Measurements from ENCODE around the gene KDM4B. TPM values are rescaled to one million over a fixed set of nuclear protein-coding genes. Genes with fewer than 3 reads are reported as not detected.

KDM4B gene
- polyA plus RNA-seq, 4 donors = 18.5 to 31.9 (median 28.6) TPM

DNA sequence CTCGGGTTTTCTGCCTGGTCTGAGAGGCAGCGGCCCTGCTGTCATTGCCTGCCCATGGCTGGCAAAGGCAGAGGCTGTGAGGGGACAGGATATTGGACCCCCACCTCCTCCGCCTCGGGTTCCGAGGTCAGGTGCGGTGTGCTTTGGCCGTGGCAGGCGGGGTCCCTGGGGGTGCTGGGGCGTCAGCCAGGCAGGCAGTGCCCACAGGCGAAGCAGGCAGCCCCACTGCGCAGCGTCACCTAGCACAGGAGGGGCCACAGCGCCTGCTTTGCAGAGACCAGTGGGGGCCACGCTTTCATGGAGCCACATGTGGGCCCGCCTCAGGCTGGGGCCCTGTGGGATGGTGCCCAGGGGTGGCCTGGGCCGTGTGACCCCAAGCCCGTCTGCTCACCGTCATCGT lies 96.0 kb downstream of the KDM4B start:
- DNase-seq (ENCODE audit: low read depth in 4 of 4, low spot score in 2 of 4) = no peak

DNA sequence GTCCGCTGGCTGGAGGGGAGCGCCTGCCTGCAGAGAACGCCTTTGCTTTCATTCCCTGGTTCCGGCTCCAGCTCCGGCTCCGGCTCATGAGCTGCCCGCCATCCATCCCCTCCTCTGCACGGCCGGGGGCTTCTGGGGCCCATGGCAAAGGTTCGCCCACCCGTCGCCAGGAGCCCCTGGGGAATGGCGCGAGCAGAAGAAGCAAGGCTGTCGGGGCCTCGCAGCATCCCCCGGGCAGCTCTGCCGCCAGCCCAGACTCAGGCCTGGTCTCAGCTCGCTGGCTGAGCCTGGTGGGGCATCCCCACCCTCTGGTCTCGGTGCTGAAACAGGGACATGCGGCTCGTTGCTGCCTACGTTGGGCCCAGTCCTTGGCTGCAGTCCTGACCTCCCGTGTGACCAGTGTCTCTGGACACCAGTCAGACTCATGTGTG lies 96.8 kb downstream of the KDM4B start:
- no peak for DNase-seq (ENCODE audit: low read depth in 4 of 4, low spot score in 2 of 4)

DNA sequence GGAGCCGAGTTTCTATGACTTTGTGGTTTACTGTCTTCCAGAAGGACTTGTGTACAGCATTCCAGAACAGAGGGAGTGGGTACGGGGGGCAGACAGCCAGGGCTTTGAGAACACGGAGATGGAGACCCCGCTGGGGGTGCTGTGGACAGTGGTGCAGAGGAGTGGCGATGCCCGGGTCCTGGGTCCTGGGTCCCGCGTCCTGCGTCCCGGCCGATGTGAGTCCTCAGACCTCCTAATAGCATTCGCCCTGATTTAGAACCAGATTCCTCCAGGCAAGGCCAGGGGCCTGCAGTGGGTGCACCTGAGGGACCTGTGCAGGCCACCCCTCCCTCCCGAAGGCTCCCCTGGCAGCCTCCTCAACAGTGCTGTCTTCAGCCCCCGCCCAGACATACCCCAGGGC lies 97.9 kb downstream of the KDM4B start:
- no peak for DNase-seq (ENCODE audit: low read depth in 4 of 4, low spot score in 2 of 4)

DNA sequence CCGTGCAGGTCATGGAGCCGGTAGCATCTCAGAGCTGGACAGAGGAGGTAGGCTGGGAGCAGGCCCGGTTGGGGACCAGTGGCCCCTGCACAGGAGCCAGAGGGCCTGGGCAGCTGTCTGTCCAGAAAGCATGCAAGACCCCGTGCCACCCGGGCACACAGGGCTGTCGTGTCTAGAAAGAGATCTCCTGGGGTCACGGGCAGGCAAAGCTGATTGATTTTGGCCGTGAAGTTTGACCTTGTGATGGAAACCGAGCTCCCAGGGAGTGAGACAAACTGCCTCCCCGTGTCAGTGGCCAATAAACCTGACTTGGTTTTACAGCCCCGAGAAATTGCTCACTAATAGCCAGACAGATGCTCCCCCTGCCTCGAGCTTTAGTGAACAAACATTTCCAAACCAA lies 98.8 kb downstream of the KDM4B start:
- no peak for DNase-seq (ENCODE audit: low read depth in 4 of 4, low spot score in 2 of 4)

DNA sequence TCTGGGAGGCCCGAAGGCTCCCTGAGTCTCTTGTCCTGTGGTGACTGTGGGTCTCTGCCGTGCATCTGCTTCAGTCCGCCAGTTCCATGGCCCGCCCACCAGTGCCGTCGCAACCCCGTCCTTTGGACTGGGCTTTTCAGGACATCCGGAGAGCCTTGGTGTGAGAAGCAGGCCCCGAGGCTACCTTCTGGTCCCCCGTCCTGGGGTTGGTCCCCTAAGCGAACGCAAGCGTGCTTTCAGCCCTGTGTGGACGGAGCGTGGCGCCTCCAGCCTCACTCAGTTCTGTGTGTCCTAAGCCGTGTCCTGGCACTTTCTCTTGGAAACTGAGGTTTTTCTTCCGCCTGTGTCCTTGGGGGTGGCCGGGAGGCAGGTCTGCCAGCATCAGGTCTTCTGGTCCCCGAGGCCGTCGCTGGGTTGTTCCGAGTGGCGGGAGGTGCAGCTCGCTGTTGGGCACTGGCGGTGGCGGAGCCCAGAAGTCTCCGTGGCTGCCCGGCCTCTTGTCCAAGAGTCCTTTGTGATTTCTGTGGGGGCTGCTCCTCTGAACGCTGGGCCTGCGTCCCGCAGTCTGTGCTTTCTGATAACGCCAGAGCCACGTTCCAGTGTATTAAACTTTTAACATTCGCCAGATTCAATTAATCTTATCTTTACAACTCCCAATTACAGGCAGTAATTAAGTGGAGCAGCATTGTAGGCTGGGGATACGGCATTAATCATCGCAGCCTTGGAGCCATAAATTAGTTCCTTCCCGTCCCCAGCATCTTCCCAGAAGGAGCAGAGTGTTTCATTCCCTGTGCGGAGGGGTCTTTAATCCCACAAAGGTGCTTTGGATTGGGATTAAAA lies 99.5 kb downstream of the KDM4B start:
- peak in 1 of 4 donors; percentile 55 for DNase-seq (ENCODE audit: low read depth in 4 of 4, low spot score in 2 of 4)

DNA sequence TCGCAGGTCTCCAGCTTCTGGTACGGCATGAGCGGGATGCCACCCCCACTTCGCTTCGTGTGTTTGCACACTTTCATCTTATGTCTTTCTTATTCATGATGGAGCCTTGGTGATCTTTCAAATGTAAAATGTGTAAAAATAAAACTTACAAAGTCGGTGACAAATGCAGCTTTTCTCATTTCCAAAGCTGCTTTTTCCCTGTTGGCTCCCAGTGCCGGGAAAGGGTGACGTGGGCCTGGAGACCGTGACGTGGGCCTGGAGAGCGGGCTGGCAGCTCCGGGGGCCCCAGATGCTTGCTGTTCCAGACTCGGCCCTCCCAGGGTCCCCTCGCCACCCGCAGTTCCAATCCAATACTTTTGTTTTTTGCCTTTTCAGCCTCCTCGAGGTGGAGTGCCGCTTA lies 101.4 kb downstream of the KDM4B start:
- no peak for DNase-seq (ENCODE audit: low read depth in 4 of 4, low spot score in 2 of 4)

DNA sequence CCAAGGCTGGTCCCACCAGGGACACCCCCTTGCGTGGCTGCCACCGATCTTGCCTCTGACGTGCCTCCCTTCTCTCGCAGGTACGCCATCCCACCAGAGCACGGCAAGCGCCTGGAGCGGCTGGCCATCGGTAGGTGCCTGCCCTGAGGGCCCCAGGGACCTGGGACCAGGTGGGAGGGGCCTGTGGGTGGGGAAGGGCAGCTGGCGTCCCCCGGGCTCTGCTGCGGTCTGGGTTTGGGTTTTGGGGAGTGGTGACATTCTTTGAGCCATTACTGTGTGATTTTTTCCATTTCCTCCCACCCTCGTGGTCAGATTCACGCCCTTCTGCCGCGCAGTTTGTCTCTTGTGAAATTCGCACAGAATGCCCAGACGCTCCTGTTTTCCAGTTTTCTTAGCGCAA lies 102.0 kb downstream of the KDM4B start:
- DNase-seq (ENCODE audit: low read depth in 4 of 4, low spot score in 2 of 4) = no peak

DNA sequence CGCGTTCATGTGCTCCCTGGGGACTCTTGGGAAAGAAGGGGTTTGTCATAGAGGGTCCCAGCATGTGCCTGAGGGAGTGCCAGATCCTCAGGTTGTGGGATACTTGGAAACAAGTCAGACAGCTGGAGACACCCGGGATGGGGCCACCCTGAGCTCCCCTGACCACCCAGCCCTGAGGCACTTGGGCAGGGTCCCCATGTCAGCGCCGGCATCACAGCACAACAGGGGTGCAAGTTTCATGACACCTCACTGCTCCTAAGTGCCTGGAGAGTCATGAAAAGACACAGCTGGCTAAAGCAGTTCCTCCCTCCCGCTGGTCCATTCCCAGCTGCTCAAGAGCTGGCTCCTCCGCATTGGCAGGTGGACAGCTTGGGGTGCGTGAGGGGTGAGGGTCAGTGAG lies 102.7 kb downstream of the KDM4B start:
- DNase-seq (ENCODE audit: low read depth in 4 of 4, low spot score in 2 of 4) = no peak

DNA sequence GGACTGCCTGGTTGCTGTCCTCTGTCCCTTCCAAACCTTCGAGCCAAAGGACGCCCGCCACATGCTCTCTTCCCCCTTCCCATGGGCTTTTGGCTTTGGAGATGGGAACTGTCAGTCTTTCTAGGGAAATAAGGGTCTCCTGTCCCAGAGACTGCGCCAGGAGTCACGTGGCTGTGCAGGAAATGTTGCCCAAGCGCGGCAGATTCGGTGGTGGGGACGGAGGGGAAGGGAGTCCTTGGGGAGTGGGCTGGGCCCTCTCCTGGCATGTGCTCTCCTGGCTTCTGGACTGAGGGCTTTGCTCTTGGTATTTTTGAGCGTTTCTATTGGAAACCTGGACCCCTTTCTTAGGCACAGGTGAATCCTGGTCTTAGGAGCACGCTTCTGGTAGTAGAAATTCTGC lies 103.2 kb downstream of the KDM4B start:
- no peak for DNase-seq (ENCODE audit: low read depth in 4 of 4, low spot score in 2 of 4)

DNA sequence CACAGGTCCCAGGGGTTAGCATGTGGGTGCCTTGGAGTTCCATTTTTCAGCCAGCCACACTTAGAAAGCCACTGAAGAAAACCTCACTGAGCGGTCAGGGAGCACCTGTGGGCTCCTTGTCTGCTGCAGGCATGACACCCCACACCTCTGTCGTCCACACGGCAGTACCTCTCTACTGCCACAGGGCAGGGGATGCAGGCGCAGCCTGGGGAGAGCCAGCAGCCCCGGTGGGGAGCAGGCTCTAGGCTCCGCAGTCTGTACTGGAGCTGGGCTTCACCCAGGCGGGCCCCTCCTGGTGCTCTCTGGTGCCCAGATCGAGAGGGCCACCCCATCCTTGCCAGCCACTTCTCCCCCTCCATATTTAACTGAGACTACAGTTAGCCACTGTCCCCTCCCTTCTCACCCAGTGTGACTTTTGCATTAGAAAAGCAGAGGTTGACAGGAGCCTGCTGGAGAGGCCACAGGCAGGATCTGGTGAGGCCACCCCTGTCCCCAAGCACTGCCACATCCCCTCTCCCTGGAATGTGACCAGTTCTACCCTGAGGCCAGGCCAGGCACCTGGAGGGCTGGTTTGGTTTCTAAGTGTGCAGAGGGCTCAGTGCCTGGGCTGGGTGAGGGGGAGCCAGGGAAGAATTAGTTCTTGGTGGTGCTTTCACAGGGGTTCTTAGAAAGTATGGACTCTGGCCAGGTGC lies 104.4 kb downstream of the KDM4B start:
- DNase-seq (ENCODE audit: low read depth in 4 of 4, low spot score in 2 of 4) = no peak

DNA sequence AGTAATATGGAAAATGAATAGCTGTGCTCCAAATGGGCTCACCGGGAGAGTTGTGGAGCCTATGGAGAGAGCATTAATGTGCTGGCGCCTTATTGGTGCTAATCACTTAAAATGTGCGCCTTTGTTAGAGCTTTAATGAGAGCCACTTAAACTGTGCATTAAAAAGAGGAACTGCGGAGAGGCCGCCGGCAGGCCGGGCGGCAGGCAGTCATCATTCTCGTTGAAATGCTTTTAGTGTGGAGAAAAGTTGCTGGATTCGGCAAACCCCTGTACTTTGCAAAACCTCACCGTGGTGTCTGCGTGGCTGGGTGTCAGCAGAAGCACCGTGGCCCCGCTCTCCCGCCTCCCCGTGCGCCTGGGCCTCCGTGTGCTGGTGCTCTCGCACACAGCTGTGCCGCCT lies 105.5 kb downstream of the KDM4B start:
- no peak for DNase-seq (ENCODE audit: low read depth in 4 of 4, low spot score in 2 of 4)

DNA sequence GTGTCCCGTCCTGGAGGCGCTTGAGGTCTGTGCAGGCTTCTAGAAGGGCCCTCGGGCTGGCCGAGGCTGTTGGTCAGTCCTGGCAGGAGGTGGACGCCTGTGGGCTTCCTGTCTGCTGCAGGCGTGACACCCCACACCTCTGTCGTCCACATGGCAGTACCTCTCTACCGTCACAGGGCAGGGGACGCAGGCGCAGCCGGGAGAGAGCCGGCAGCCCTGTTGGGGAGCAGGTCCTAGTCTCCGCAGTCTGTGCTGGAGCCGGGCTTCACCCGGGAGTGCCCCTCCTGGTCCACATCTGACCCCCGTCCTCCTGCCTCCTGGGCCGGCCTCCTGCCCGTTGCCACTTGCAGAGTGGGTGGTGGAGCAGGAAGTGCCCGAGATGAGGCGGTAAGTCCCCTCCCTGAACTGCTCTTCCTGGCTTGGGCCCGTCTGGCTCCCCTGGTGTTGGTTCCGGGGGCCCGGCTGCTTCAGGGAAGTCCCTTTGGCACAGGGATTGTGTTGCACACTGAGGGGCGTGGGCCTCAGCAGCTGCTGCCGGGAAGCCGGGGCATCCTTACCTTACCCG lies 106.0 kb downstream of the KDM4B start:
- no peak for DNase-seq (ENCODE audit: low read depth in 4 of 4, low spot score in 2 of 4)

DNA sequence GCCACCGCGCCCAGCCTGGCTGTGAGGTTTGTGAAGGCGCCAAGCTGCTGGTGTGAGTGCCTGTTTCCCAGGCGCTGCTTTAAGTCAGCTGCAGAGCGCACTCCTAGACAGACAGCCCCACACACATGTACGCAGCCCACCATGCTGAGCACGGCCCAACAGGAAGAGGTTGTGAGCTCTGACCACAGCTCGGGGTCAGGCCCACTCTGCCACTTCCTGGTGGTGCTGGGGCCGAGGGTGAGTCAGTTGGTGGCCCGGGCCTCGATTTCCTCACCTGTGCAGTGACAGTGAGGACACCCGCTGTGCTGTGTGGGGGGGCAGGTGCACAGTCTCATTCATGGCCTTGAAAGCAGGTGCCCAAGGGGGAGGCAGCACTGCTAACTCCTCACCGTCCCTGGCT lies 106.7 kb downstream of the KDM4B start:
- no peak for DNase-seq (ENCODE audit: low read depth in 4 of 4, low spot score in 2 of 4)

DNA sequence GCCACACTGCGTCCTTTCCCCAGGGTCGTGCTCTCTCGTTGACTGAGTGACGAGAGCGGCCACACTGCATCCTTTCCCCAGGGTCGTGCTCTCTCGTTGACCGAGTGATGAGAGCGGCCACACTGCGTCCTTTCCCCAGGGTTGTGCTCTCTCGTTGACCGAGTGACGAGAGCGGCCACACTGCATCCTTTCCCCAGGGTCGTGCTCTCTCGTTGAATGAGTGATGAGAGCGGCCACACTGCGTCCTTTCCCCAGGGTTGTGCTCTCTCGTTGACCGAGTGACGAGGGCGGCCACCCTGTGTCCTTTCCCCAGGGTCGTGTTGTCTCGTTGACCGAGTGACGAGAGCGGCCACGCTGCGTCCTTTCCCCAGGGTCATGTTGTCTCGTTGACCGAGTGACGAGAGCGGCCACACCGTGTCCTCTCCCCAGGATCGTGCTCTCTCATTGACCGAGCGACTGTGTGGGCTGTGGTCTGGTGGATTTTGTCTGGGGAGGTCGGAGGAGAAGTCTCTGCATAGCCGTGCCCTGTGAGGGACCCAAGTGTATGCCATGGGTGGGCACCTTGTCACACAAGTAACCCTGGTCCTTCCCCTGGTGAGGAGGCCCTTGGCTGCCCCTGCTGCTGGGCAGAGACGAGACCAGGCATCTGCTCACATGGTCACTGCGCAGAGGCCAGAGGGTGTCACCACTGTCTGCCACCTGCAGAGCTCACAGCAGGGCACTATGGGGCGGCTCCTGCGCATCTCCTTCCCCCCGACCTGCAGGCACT lies 107.7 kb downstream of the KDM4B start:
- no peak for DNase-seq (ENCODE audit: low read depth in 4 of 4, low spot score in 2 of 4)

DNA sequence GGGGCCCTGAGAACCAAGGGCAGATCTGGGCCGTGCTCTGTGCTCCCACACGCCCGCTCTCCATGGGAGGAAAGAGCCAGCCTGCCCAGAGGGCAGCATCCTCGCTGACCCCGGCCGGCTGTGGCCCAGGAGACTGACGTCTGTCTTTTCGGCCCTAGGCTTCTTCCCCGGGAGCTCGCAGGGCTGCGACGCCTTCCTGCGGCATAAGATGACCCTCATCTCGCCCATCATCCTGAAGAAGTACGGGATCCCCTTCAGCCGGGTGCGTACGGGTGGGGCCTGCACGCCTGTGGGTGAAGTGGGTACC lies 108.2 kb downstream of the KDM4B start:
- no peak for DNase-seq (ENCODE audit: low read depth in 4 of 4, low spot score in 2 of 4)

DNA sequence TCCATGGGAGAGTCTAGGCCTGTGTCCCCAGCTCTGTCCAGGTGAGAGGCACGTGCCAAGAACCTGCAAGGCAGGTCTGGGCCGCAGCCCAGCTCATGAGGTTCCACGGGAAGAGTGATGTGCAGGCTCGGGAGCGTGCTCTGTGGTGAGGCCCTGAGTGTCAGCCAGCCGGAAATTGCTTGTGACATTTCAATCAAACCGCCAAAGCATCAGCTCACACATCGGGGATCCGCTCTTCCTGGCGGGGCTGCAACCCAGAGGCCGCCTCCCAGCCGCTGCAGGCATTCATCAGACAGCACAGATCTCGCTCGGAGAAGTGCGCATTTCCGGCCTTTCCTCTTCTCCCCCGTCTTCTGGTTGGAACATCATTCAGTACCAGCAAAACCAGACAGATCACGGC lies 109.3 kb downstream of the KDM4B start:
- DNase-seq (ENCODE audit: low read depth in 4 of 4, low spot score in 2 of 4) = no peak

DNA sequence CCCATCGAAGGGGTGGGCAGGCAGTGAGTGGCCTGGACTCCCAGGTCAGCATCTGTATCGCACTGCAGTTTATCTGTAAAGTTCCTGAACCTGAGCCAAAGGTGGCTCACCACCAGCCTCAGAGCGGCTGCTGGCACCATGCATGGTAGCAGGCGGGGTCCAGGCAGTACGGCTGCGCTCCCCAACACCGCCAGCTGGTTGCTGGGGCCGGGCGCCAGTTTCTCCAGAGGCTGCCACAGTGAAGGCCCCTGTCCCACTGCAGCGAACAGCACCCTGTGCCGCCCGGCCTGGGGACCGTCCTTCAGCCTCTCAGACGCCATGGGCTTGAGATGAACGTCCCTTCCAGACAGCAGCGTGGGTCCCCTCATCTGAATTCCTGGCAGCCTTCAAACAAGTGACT lies 109.8 kb downstream of the KDM4B start:
- no peak for DNase-seq (ENCODE audit: low read depth in 4 of 4, low spot score in 2 of 4)

DNA sequence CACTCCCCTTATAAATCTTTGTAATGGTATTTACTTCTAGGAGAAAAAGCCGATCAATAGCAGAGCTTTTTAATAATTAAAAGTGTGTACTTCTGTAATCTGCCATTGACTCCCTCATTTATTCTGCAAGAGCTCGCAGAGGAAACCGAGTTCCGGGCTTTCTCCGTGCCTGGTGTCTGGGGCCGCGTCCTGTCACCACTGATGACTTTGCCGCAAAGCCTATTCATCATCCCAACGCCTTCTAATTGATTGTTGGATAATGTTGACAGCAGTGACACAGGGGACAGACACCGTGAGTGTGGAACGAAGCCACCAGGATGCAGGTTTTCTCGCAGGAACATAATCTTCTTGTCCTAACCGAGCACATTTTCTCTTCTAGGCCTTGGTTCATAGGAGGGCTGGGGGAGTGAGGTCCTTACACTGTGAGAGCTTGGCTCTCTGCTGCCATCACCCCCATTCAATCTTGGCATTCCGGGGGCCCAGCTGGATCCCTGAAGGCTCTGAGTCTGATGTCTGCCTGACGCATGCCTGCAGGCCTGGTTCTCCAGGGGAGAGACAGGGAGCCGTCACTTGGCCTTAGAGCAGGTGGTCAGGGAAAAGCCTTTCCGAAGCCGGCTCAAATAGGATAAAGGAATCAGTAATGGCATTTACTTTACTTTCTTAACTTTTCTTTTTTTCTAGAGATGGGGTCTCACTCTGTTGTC lies 110.3 kb downstream of the KDM4B start:
- no peak for DNase-seq (ENCODE audit: low read depth in 4 of 4, low spot score in 2 of 4)

DNA sequence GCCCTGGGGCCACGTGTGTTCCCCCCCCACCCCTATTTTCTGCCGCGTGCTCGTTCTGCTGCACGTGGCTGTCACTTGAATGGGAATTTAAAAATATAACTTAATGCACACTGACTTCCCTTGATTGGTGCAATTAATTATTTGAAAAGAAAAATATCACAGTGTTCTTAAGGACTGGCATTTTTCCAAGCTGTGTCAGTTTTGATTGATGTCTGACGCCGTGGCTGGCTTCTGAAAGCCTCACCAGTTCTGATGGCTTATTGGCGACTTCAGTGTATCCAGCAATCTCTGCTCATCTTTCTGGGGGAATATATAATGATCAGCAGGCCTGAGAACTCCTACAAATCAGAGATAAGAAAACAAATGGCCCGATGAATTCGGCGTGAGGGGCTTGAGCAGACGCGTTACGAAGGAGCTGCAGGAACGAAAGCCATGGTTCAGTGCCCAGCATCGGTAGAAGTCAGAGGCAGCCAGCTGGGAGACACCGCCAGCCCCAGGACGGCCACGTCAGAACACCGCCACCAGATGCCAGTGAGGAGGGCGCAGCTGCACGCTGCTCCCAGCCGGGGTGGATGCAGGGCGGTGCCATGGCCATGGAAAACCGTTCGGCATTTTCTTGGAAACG lies 111.2 kb downstream of the KDM4B start:
- DNase-seq (ENCODE audit: low read depth in 4 of 4, low spot score in 2 of 4) = peak in 1 of 4 donors; percentile 34

DNA sequence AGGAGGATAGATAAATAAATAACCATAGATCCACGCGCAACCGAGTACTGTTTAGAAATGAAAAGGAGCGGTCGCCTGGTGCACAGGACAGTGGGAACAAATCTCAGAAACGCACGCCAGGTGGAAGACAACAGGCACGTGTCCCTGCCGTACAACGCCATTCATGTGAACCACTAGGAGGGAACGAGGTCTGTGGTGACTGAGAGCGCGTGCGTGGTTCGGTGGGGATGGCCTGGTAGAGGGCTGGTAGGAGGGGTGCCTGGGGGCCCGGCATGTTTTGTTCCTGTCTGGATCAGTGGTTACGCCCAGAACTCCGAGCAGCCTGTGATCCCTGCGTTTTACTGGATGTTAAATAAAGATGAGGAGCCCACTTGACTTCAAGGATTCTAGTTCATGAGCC lies 111.9 kb downstream of the KDM4B start:
- no peak for DNase-seq (ENCODE audit: low read depth in 4 of 4, low spot score in 2 of 4)
